ENCODE data around the gene ASXL1.
"Not testable (repeated sequence)": the region's sequence is repeated elsewhere in the genome, so short reads cannot be mapped to it uniquely, and the experiment has no call there.

Gene ASXL1

GRCh38 chr20:32363492-32363891 lies 5.4 kb downstream of the ASXL1 start:
- no peak for DNase-seq

GRCh38 chr20:32364554-32365208 lies 6.5 kb downstream of the ASXL1 start:
- DNase-seq: no peak

GRCh38 chr20:32365564-32365963 lies 7.4 kb downstream of the ASXL1 start:
- DNase-seq: no peak

- no peak for DNase-seq
These were observed 8.2 kb downstream of the ASXL1 start for GRCh38 chr20:32366380-32366779.

- no peak for DNase-seq
These were observed 10.2 kb downstream of the ASXL1 start for GRCh38 chr20:32368323-32368722.

GRCh38 chr20:32368925-32369324 lies 10.8 kb downstream of the ASXL1 start:
- DNase-seq: no peak

GRCh38 chr20:32370897-32371296 lies 12.8 kb downstream of the ASXL1 start:
- no peak for DNase-seq

- DNase-seq: no peak
These were observed 20.3 kb downstream of the ASXL1 start for GRCh38 chr20:32378461-32378860.

- DNase-seq: not testable (repeated sequence)
These were observed 21.9 kb downstream of the ASXL1 start for GRCh38 chr20:32380037-32380436.

- DNase-seq: no peak
These were observed 22.6 kb downstream of the ASXL1 start for GRCh38 chr20:32380745-32381144.

- DNase-seq: no peak
These were observed 24.2 kb downstream of the ASXL1 start for GRCh38 chr20:32382102-32382950.

- DNase-seq: not testable (repeated sequence)
These were observed 25.3 kb downstream of the ASXL1 start for GRCh38 chr20:32383441-32383840.

GRCh38 chr20:32385541-32385940 lies 27.4 kb downstream of the ASXL1 start:
- DNase-seq: no peak

- DNase-seq: no peak
These were observed 28.0 kb downstream of the ASXL1 start for GRCh38 chr20:32386091-32386490.

- no peak for DNase-seq
These were observed 29.1 kb downstream of the ASXL1 start for GRCh38 chr20:32387252-32387651.

GRCh38 chr20:32391003-32391402 lies 32.9 kb downstream of the ASXL1 start:
- no peak for DNase-seq

GRCh38 chr20:32395066-32395465 lies 36.9 kb downstream of the ASXL1 start:
- no peak for DNase-seq

GRCh38 chr20:32396646-32397160 lies 38.6 kb downstream of the ASXL1 start:
- no peak for DNase-seq

- DNase-seq: no peak
These were observed 39.5 kb downstream of the ASXL1 start for GRCh38 chr20:32397567-32398084.

GRCh38 chr20:32400476-32400875 lies 42.3 kb downstream of the ASXL1 start:
- no peak for DNase-seq

- no peak for DNase-seq
These were observed 45.9 kb downstream of the ASXL1 start for GRCh38 chr20:32404017-32404416.

- no peak for DNase-seq
These were observed 48.6 kb downstream of the ASXL1 start for GRCh38 chr20:32406701-32407100.

- DNase-seq: not testable (repeated sequence)
These were observed 49.1 kb downstream of the ASXL1 start for GRCh38 chr20:32407131-32407750.
